ENCODE results near the gene HSF2. TPM values are rescaled to one million over a fixed set of nuclear protein-coding genes. Genes with fewer than 3 reads are reported as not detected.
A peak's percentile ranks its signal among the peaks of the same experiment; 100 is the strongest.

The HSF2 gene
- total RNA-seq, 1 experiment from 2014 or later, result 12.3 TPM

DNA sequence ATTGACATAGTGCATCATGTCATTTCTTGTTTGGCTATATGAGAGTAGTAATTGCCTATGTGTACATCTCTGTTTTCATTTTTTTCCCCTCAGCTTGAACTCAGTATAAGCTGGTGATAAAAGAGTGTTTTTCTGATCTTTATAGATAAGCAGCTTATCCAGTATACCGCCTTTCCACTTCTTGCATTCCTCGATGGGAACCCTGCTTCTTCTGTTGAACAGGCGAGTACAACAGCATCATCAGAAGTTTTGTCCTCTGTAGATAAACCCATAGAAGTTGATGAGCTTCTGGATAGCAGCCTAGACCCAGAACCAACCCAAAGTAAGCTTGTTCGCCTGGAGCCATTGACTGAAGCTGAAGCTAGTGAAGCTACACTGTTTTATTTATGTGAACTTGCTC is 32.3 kb downstream of the HSF2 start:
- no peak overlapping the region for H3K4me3 Mint-ChIP-seq (ENCODE audit: unreplicated experiment)
- Histone ChIP-seq H3K36me3 (ENCODE audit: control insufficient read depth, insufficient read depth, low read length) (no peaks in the 10 kb centered on the region), H3K4me3 (ENCODE audit: low read depth, low read length) (no peak overlapping the region), H3K27me3 (replicated peaks; ENCODE audit: control insufficient read depth, insufficient read depth, low read length) (no peaks in the 10 kb centered on the region), H3K9me3 (no peaks in the 10 kb centered on the region), H3K4me1 (no peaks in the 10 kb centered on the region)
- TF ChIP-seq, protein P1, sequence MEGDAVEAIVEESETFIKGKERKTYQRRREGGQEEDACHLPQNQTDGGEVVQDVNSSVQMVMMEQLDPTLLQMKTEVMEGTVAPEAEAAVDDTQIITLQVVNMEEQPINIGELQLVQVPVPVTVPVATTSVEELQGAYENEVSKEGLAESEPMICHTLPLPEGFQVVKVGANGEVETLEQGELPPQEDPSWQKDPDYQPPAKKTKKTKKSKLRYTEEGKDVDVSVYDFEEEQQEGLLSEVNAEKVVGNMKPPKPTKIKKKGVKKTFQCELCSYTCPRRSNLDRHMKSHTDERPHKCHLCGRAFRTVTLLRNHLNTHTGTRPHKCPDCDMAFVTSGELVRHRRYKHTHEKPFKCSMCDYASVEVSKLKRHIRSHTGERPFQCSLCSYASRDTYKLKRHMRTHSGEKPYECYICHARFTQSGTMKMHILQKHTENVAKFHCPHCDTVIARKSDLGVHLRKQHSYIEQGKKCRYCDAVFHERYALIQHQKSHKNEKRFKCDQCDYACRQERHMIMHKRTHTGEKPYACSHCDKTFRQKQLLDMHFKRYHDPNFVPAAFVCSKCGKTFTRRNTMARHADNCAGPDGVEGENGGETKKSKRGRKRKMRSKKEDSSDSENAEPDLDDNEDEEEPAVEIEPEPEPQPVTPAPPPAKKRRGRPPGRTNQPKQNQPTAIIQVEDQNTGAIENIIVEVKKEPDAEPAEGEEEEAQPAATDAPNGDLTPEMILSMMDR (IDR thresholded peaks at IDR 0.05; ENCODE audit: insufficient read depth in 1 of 2, low read depth in 1 of 2, low read length in 1 of 2, severe bottlenecking in 1 of 2, unreplicated experiment in 1 of 2), result no peak
- H3K36me3 Mint-ChIP-seq (ENCODE audit: insufficient read depth, unreplicated experiment), result peaks cover 51% of the 10 kb centered on the region
- no peak for DNase-seq
- CTCF ChIA-PET, result no interaction called here
- no peaks in the 10 kb centered on the region for H3K9me3 Mint-ChIP-seq (ENCODE audit: unreplicated experiment)
- H3K27ac Mint-ChIP-seq (ENCODE audit: unreplicated experiment), result no peak overlapping the region
- H3K27me3 Mint-ChIP-seq (ENCODE audit: insufficient read depth, unreplicated experiment), result no peaks in the 10 kb centered on the region
- no TSS peak for BruUV-seq (replicated peaks)
- H3K4me1 Mint-ChIP-seq (ENCODE audit: low read depth, unreplicated experiment), result no peaks in the 10 kb centered on the region
- intact Hi-C loops (cut with micrococcal nuclease; ENCODE audit: unreplicated experiment), result no loop called here
- POLR2A ChIA-PET, result no interaction called here

DNA sequence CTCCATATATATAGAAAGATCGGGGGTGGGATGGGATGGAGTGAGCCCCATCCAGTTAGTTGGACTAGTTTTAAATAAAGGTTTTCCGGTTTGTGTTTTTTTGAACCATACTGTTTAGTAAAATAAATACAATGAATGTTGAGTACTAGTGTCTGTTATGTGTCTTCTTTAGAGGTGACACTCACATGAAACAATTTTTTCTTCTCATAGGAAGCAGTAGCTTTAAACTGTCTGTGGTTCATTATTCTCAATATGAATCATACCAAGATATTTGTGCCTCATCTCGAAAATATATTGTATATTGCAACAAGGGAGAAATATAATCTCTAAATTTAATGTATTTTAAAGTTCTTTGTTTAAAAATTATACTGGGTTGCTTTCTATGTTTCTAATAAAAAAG is 33.4 kb downstream of the HSF2 start:
- TF ChIP-seq, protein P1 (IDR thresholded peaks at IDR 0.05; ENCODE audit: insufficient read depth in 1 of 2, low read depth in 1 of 2, low read length in 1 of 2, severe bottlenecking in 1 of 2, unreplicated experiment in 1 of 2), result no peak
- H3K4me3 Mint-ChIP-seq (ENCODE audit: unreplicated experiment), result no peak overlapping the region
- H3K36me3 Mint-ChIP-seq (ENCODE audit: insufficient read depth, unreplicated experiment), result peaks cover 54% of the 10 kb centered on the region
- no peaks in the 10 kb centered on the region for H3K4me1 Mint-ChIP-seq (ENCODE audit: low read depth, unreplicated experiment)
- ChIA-PET POLR2A (no interaction called here), CTCF (no interaction called here)
- Histone ChIP-seq H3K4me1 (no peaks in the 10 kb centered on the region), H3K9me3 (no peaks in the 10 kb centered on the region), H3K36me3 (ENCODE audit: control insufficient read depth, insufficient read depth, low read length) (no peaks in the 10 kb centered on the region; the same call in 1 of the 2 replicates), H3K27me3 (replicated peaks; ENCODE audit: control insufficient read depth, insufficient read depth, low read length) (no peaks in the 10 kb centered on the region), H3K4me3 (ENCODE audit: low read depth, low read length) (no peak overlapping the region)
- DNase-seq, result no peak
- H3K27me3 Mint-ChIP-seq (ENCODE audit: insufficient read depth, unreplicated experiment), result no peaks in the 10 kb centered on the region
- BruUV-seq (replicated peaks), result no TSS peak
- intact Hi-C loops (cut with micrococcal nuclease; ENCODE audit: unreplicated experiment), result no loop called here
- no peak overlapping the region for H3K27ac Mint-ChIP-seq (ENCODE audit: unreplicated experiment)
- H3K9me3 Mint-ChIP-seq (ENCODE audit: unreplicated experiment), result peaks cover 4% of the 10 kb centered on the region

GRCh38 chr6:122438975-122439374 is 39.5 kb downstream of the HSF2 start:
- intact Hi-C loops (cut with micrococcal nuclease; ENCODE audit: unreplicated experiment), result no loop called here
- BruUV-seq (replicated peaks), result no TSS peak

More at GRCh38 chr6:122438975-122439374, 39.5 kb downstream of the HSF2 start:
- CTCF ChIA-PET, result no interaction called here
- peak overlapping the region; percentile 25 for H3K27ac Mint-ChIP-seq (ENCODE audit: unreplicated experiment)
- peaks cover 5% of the 10 kb centered on the region for H3K36me3 ChIP-seq (ENCODE audit: control insufficient read depth, insufficient read depth, low read length)
- no peaks in the 10 kb centered on the region for H3K27me3 Mint-ChIP-seq (ENCODE audit: insufficient read depth, unreplicated experiment)
- H3K27me3 ChIP-seq (replicated peaks; ENCODE audit: control insufficient read depth, insufficient read depth, low read length), result no peaks in the 10 kb centered on the region
- DNase-seq, result no peak
- peaks cover 72% of the 10 kb centered on the region for H3K36me3 Mint-ChIP-seq (ENCODE audit: insufficient read depth, unreplicated experiment)
- H3K4me1 Mint-ChIP-seq (ENCODE audit: low read depth, unreplicated experiment), result no peaks in the 10 kb centered on the region
- H3K4me3 ChIP-seq (ENCODE audit: low read depth, low read length), result no peak overlapping the region
- H3K4me1 ChIP-seq, result no peaks in the 10 kb centered on the region
- H3K9me3 ChIP-seq, result peaks cover 12% of the 10 kb centered on the region
- TF ChIP-seq, protein P1 (IDR thresholded peaks at IDR 0.05; ENCODE audit: insufficient read depth in 1 of 2, low read depth in 1 of 2, low read length in 1 of 2, severe bottlenecking in 1 of 2, unreplicated experiment in 1 of 2), result no peak
- POLR2A ChIA-PET, result no interaction called here
- H3K4me3 Mint-ChIP-seq (ENCODE audit: unreplicated experiment), result no peak overlapping the region
- H3K9me3 Mint-ChIP-seq (ENCODE audit: unreplicated experiment), result peaks cover 26% of the 10 kb centered on the region

All from Caco-2 (cell line).